Vagina (tissue), 2 donors: ENCODE data around the gene NOL4L.

Experiments
- POLR2A ChIP-seq, 2 donors: fragments of 450-650 bp; IDR thresholded peaks; one replicate each; pipeline ENCODE4 v1.6.1; 2017; ENCODE audit warnings: antibody characterized with exemption in 2 of 2, mild to moderate bottlenecking in 2 of 2, moderate library complexity in 2 of 2
- POLR2AphosphoS5 ChIP-seq, 2 donors: sonication (generic); formaldehyde crosslinking; IDR thresholded peaks; one replicate each; pipeline ENCODE4 v1.9.0; 2017; ENCODE audit warnings: antibody characterized with exemption in 2 of 2, mild to moderate bottlenecking in 2 of 2, low read depth in 1 of 2; ENCODE audit not compliant: insufficient read depth in 1 of 2
- TF ChIP-seq, protein P1 (sequence below), 3 experiments: fragments of 450-650 bp in 2 of 3; fragments of 200-600 bp in 1 of 3; sonication (generic) in 1 of 3; IDR thresholded peaks; one replicate each; pipeline ENCODE4 v1.5.1; 2017 to 2019; ENCODE audit warnings: antibody characterized with exemption in 3 of 3, mild to moderate bottlenecking in 2 of 3, moderate library complexity in 2 of 3

DNA sequence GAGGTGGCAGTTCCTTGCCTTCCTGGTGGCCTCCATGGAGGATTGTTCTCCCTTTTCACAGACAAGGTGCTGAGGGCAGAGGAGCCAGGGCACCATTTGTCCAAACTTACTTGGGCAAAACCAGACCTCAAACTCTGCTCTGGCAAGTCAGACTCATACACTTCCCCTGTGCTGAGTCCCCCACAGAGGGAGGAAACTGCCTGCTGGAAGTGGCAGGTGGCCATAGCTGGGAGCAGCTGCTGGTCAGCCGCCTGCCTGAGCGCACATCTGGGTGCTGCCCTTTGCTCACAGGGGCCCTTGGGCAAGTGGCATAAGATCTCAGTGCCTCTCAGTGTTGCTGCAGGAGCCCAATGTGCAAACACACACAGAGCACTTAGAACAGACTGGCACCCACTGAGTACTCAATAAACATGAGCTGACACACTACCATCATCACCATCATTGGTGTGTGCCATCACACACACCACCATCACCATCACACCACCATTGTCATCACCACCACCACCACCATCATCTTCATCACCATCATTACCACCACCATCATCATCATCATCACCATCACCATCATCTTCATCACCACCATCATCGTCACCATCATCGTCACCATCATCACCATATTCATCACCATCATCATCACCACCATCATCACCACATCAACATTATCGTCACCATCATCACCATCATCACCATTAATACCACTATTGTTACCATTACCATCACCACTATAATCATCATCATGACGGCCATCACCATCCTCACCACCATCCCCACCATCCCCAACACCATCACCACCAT lies 17.6 kb downstream of the NOL4L start:
- TF ChIP-seq, protein P1, sequence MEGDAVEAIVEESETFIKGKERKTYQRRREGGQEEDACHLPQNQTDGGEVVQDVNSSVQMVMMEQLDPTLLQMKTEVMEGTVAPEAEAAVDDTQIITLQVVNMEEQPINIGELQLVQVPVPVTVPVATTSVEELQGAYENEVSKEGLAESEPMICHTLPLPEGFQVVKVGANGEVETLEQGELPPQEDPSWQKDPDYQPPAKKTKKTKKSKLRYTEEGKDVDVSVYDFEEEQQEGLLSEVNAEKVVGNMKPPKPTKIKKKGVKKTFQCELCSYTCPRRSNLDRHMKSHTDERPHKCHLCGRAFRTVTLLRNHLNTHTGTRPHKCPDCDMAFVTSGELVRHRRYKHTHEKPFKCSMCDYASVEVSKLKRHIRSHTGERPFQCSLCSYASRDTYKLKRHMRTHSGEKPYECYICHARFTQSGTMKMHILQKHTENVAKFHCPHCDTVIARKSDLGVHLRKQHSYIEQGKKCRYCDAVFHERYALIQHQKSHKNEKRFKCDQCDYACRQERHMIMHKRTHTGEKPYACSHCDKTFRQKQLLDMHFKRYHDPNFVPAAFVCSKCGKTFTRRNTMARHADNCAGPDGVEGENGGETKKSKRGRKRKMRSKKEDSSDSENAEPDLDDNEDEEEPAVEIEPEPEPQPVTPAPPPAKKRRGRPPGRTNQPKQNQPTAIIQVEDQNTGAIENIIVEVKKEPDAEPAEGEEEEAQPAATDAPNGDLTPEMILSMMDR (IDR thresholded peaks at IDR 0.05) = no peak
- TF ChIP-seq POLR2A (IDR thresholded peaks at IDR 0.05) (no peak), POLR2AphosphoS5 (IDR thresholded peaks at IDR 0.05; ENCODE audit: insufficient read depth in 1 of 2, low read depth in 1 of 2) (no peak)
